Loucy (cell line): ENCODE data around the gene CR1.
"Not testable (repeated sequence)": the region's sequence is repeated elsewhere in the genome, so short reads cannot be mapped to it uniquely, and the experiment has no call there.

Experiments
- H2AFZ ChIP-seq: fragments of 200-600 bp; sonication (generic); 2 replicates; pipeline ENCODE4 v1.6.0; 2016; ENCODE audit warnings: antibody characterized with exemption, mild to moderate bottlenecking, low read length, moderate library complexity
- H3F3A ChIP-seq: fragments of 200-600 bp; 2 replicates; pipeline ENCODE4 v1.6.0; 2016; ENCODE audit warnings: antibody characterized with exemption, low read depth, mild to moderate bottlenecking
- H3K27me3 ChIP-seq: fragments of 200-600 bp; sonication (generic); 2 replicates; pipeline ENCODE4 v1.6.1; 2014; ENCODE audit warnings: low read length, mild to moderate bottlenecking; ENCODE audit not compliant: insufficient read depth, poor library complexity, severe bottlenecking
- H3K36me3 ChIP-seq: fragments of 200-600 bp; sonication (generic); 2 replicates; pipeline ENCODE4 v1.6.1; 2016; ENCODE audit warnings: low read length; ENCODE audit not compliant: insufficient read depth
- H3K4me1 ChIP-seq: fragments of 200-600 bp; sonication (generic); 2 replicates; pipeline ENCODE4 v1.5.1; 2014; ENCODE audit warnings: low read length, mild to moderate bottlenecking; ENCODE audit not compliant: insufficient read depth, poor library complexity, severe bottlenecking
- H3K4me2 ChIP-seq: fragments of 200-600 bp; sonication (generic); 2 replicates; pipeline ENCODE4 v1.6.0; 2014; ENCODE audit warnings: antibody characterized with exemption, low read length, low read depth, mild to moderate bottlenecking; ENCODE audit not compliant: poor library complexity, severe bottlenecking
- H3K4me3 ChIP-seq: fragments of 200-600 bp; sonication (generic); 2 replicates; pipeline ENCODE4 v1.5.1; 2014; ENCODE audit warnings: low read length, mild to moderate bottlenecking, mixed read lengths; ENCODE audit not compliant: poor library complexity, severe bottlenecking
- H3K79me2 ChIP-seq: fragments of 200-600 bp; sonication (generic); 2 replicates; pipeline ENCODE4 v1.6.1; 2014; ENCODE audit warnings: low read length; ENCODE audit not compliant: insufficient read depth
- H3K9ac ChIP-seq: fragments of 200-600 bp; sonication (generic); 2 replicates; pipeline ENCODE4 v1.6.0; 2014; ENCODE audit warnings: mild to moderate bottlenecking, low read depth, low read length, moderate library complexity; ENCODE audit not compliant: poor library complexity, severe bottlenecking
- H3K9me2 ChIP-seq: fragments of 200-600 bp; sonication (generic); replicated peaks from 2 replicates; pipeline ENCODE4 v1.6.1; 2016; ENCODE audit warnings: low read depth, low read length, mixed read lengths
- H3K9me3 ChIP-seq: fragments of 200-600 bp; sonication (generic); 2 replicates; pipeline ENCODE4 v1.6.1; 2014; ENCODE audit warnings: mild to moderate bottlenecking, antibody characterized with exemption, low read length, low read depth; ENCODE audit not compliant: insufficient read depth
- H4K20me1 ChIP-seq: fragments of 200-600 bp; sonication (generic); 2 replicates; pipeline ENCODE4 v1.6.0; 2014; ENCODE audit warnings: antibody characterized with exemption, low read length, mild to moderate bottlenecking; ENCODE audit not compliant: insufficient read depth, poor library complexity, severe bottlenecking
- CTCF ChIP-seq: fragments of 200-600 bp; sonication (generic); conservative IDR thresholded peaks from 2 replicates; pipeline ENCODE4 v1.5.1; 2014; ENCODE audit warnings: mild to moderate bottlenecking, antibody characterized with exemption, low read length
- EZH2phosphoT487 ChIP-seq: fragments of 200-600 bp; IDR thresholded peaks from 2 replicates; pipeline ENCODE4 v1.6.1; 2018; ENCODE audit warnings: antibody characterized with exemption, mild to moderate bottlenecking, moderate library complexity, borderline replicate concordance

The CR1 gene

GRCh38 chr1:207594095-207594494, 98.1 kb downstream of the CR1 start:
- H3K4me2 ChIP-seq, H3K79me2 ChIP-seq, H3K36me3 ChIP-seq, H2AFZ ChIP-seq, H3F3A ChIP-seq, H3K4me3 ChIP-seq, H3K9me2 ChIP-seq, H3K9me3 ChIP-seq, H3K27me3 ChIP-seq, H3K4me1 ChIP-seq, H4K20me1 ChIP-seq, H3K9ac ChIP-seq: not testable (repeated sequence)

DNA sequence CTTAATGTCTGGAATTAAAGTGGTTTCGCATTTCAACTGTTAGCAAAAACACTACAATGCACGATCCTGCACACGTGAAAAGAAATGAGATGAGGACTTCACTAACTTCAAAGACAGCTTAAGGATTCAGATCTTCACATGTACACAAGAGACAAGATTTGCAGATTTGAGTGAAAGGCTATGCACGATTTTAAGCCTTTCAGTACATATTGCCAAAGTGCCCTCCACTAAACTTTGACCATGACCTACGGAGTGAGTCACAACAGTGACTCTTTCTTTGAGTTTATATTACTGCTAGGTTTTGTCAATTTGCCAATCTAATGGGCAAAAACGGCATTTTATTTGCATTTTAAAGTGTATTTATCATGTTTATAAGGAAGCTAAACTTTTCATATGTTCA, 107.8 kb downstream of the CR1 start:
- H3K36me3 ChIP-seq = no peaks in the 10 kb centered on the region
- no peaks in the 10 kb centered on the region for H3K79me2 ChIP-seq
- H3F3A ChIP-seq = no peaks in the 10 kb centered on the region
- no peaks in the 10 kb centered on the region for H3K9me2 ChIP-seq
- H2AFZ ChIP-seq = no peak overlapping the region
- no peak overlapping the region for H3K9ac ChIP-seq
- H3K27me3 ChIP-seq = no peaks in the 10 kb centered on the region
- no peak overlapping the region for H3K4me2 ChIP-seq
- H3K4me1 ChIP-seq = no peaks in the 10 kb centered on the region
- H3K9me3 ChIP-seq = no peaks in the 10 kb centered on the region
- TF ChIP-seq CTCF (no peak), EZH2phosphoT487 (no peak)
- no peaks in the 10 kb centered on the region for H4K20me1 ChIP-seq
- no peak overlapping the region for H3K4me3 ChIP-seq

DNA sequence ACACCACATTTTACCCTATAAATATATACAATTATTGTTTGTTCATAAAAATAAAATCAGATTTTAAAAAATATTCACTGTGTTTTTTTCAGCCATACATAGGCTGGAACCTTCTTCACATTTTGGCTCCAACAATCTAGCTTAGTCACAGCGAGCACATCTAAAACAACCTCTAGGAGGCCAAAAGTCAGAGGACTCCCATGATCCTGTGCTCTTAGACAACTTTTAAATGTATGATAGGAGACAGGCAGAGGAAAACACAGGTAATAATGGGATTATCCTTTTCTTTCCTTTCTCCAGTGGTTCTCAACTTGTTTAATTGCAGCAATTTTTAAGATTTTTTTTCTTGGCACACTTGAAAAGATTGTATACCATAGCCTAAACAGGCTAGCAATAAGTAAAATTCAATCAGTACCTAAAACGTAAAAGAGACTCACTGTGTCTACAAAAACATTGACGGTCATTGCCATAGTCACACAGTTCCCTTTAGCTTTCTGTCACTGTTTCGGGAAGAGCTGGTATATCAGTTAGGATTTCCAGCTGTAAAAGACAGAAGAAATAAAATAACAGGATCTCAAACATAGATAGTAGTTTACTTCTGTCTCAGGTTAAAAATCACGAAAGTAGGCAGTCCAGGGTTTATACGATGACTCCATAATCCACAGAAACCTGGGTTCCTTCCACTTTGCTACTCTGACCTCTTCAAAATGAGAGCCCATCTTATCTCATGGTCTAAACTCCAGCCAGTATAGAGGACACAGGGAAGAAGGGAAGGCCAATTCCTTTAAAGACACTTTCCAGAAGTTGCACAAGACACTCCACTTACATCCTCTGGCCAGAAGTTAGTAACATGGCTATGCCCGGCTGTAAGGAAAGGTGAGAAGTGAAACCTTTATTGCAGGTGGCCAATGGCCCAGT, 109.7 kb downstream of the CR1 start:
- H3K4me3 ChIP-seq = no peak overlapping the region
- TF ChIP-seq CTCF = no peak; the same call in 1 of the 2 replicates
- no peak for TF ChIP-seq EZH2phosphoT487
- H3K9me3 ChIP-seq = no peaks in the 10 kb centered on the region
- H3K4me2 ChIP-seq = no peak overlapping the region
- no peaks in the 10 kb centered on the region for H3K9me2 ChIP-seq
- H4K20me1 ChIP-seq = no peaks in the 10 kb centered on the region
- no peaks in the 10 kb centered on the region for H3F3A ChIP-seq
- no peaks in the 10 kb centered on the region for H3K27me3 ChIP-seq
- H3K4me1 ChIP-seq = no peaks in the 10 kb centered on the region
- no peak overlapping the region for H2AFZ ChIP-seq
- H3K9ac ChIP-seq = no peak overlapping the region
- no peaks in the 10 kb centered on the region for H3K79me2 ChIP-seq
- H3K36me3 ChIP-seq = no peaks in the 10 kb centered on the region

GRCh38 chr1:207606362-207606755, 110.4 kb downstream of the CR1 start:
- Histone ChIP-seq H3K36me3 (no peaks in the 10 kb centered on the region), H4K20me1 (no peaks in the 10 kb centered on the region), H3K79me2 (no peaks in the 10 kb centered on the region), H3F3A (no peaks in the 10 kb centered on the region), H3K9ac (no peak overlapping the region), H3K4me1 (no peaks in the 10 kb centered on the region), H3K9me3 (no peaks in the 10 kb centered on the region), H3K27me3 (no peaks in the 10 kb centered on the region), H3K4me2 (no peak overlapping the region), H3K9me2 (no peaks in the 10 kb centered on the region), H2AFZ (no peak overlapping the region), H3K4me3 (no peak overlapping the region)
- TF ChIP-seq EZH2phosphoT487 (no peak), CTCF (no peak)
